Measurements from ENCODE around the gene ARMC7.

DNA sequence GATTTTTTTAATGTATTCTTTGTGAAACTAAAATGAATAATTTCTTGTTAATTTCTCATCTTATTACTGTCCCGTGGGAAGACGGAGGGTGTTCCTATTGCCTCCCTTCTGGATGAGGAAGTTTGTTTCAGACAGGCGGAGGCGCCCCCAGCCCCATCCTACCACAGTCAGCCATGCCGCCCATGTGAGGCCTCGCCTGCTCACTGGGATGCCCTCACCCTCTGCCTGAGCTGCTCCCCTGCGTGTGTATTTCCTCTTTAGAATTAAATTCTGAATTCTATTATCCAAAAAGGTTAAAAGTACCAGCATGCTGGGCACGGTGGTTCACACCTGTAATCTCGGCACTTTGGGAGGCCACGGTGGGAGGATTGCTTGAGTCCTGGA, 48.7 kb upstream of the ARMC7 start:
- TF ChIP-seq POLR2AphosphoS5 (IDR thresholded peaks at IDR 0.05; ENCODE audit: low read depth, low read length): no peak
- TF ChIP-seq POLR2A (IDR thresholded peaks at IDR 0.05; ENCODE audit: low read depth, low read length): no peak
- no peak for TF ChIP-seq TAF1 (IDR thresholded peaks at IDR 0.05; ENCODE audit: low read depth, low read length)
